WTC11 (cell line): ENCODE data around the gene ZNF780B. TPM values are rescaled to one million over a fixed set of nuclear protein-coding genes. Genes with fewer than 3 reads are reported as not detected.

Experiments used
- ATAC-seq: fragments of 200-7000 bp; cut with Tn5 transposase; 2 replicates; pipeline ENCODE4 v1.10.0; 2021; ENCODE audit warnings: mild to moderate bottlenecking, moderate library complexity
- CTCF ChIA-PET: fragments of 300-600 bp; sonication (Branson Sonifier 250); formaldehyde crosslinking; loops from one replicate; lab custom pipeline; 2021; ENCODE audit warnings: antibody characterized with exemption; lab: Charles Lee
- POLR2A ChIA-PET: fragments of 350-600 bp; sonication (Branson Sonifier 250); formaldehyde crosslinking; loops from one replicate; lab custom pipeline; 2021; ENCODE audit warnings: antibody characterized with exemption; lab: Charles Lee
- DNase-seq: peaks from one replicate; pipeline ENCODE4 v3.0.0; 2021; ENCODE audit warnings: low spot score
- H3K27ac Mint-ChIP-seq: 2 replicates; pipeline ENCODE4 v1.8.0; 2021; ENCODE audit warnings: mixed read lengths
- H3K27me3 Mint-ChIP-seq: 2 replicates; pipeline ENCODE4 v1.8.0; 2021; ENCODE audit warnings: low read depth, mild to moderate bottlenecking, moderate library complexity, mixed read lengths
- H3K36me3 Mint-ChIP-seq: 2 replicates; pipeline ENCODE4 v1.8.0; 2021; ENCODE audit warnings: mixed read lengths
- H3K4me1 Mint-ChIP-seq: 2 replicates; pipeline ENCODE4 v1.8.0; 2022; ENCODE audit warnings: mixed read lengths
- H3K4me3 Mint-ChIP-seq: 2 replicates; pipeline ENCODE4 v1.8.0; 2021; ENCODE audit warnings: mild to moderate bottlenecking, moderate library complexity, mixed read lengths
- H3K9me3 Mint-ChIP-seq: 2 replicates; pipeline ENCODE4 v1.8.0; 2021; ENCODE audit warnings: mixed read lengths
- ARID4B ChIP-seq: sonication (generic); formaldehyde crosslinking; IDR thresholded peaks from 2 replicates; pipeline ENCODE4 v1.8.0; 2023; ENCODE audit warnings: missing genetic modification reagents, mild to moderate bottlenecking, borderline replicate concordance
- NFE2L1 ChIP-seq: sonication (generic); formaldehyde crosslinking; IDR thresholded peaks from 2 replicates; pipeline ENCODE4 v1.8.1; 2023; ENCODE audit warnings: missing genetic modification reagents
- NFYB ChIP-seq: sonication (generic); formaldehyde crosslinking; conservative IDR thresholded peaks from 2 replicates; pipeline ENCODE4 v1.8.0; 2022; ENCODE audit warnings: low read depth, missing genetic modification reagents
- STAT6 ChIP-seq: sonication (generic); formaldehyde crosslinking; conservative IDR thresholded peaks from 2 replicates; pipeline ENCODE4 v1.8.1; 2023; ENCODE audit warnings: mild to moderate bottlenecking, low read depth, missing genetic modification reagents, moderate library complexity
- TP53 ChIP-seq: sonication (generic); formaldehyde crosslinking; IDR thresholded peaks from 2 replicates; pipeline ENCODE4 v1.8.1; 2023; ENCODE audit warnings: mild to moderate bottlenecking, missing genetic modification reagents
- ZMAT4 ChIP-seq: fragments of 250-450 bp; sonication (Bioruptor Pico); IDR thresholded peaks from 2 replicates; pipeline ENCODE4 v1.9.0; 2021; ENCODE audit warnings: mild to moderate bottlenecking
- ZNF138 ChIP-seq: sonication (generic); formaldehyde crosslinking; conservative IDR thresholded peaks from 2 replicates; pipeline ENCODE4 v1.8.1; 2022; ENCODE audit warnings: mild to moderate bottlenecking, moderate library complexity, missing genetic modification reagents
- ZNF317 ChIP-seq: sonication (generic); formaldehyde crosslinking; IDR thresholded peaks from 2 replicates; pipeline ENCODE4 v1.8.1; 2023; ENCODE audit warnings: low read depth, mild to moderate bottlenecking, moderate library complexity, missing genetic modification reagents, borderline replicate concordance
- ZNF396 ChIP-seq: fragments of 250-450 bp; sonication (Bioruptor Pico); IDR thresholded peaks from 2 replicates; pipeline ENCODE4 v1.8.0; 2021; ENCODE audit warnings: mild to moderate bottlenecking, moderate library complexity, borderline replicate concordance
- total RNA-seq: library from RNA; stranded (reverse); gene quantifications from 3 replicates; pipeline ENCODE4 v1.2.3, GENCODE V29; 2021
- TF ChIP-seq, protein P1 (sequence below): sonication (generic); formaldehyde crosslinking; IDR thresholded peaks from 2 replicates; pipeline ENCODE4 v1.8.1; 2023; ENCODE audit warnings: mild to moderate bottlenecking, missing genetic modification reagents, borderline replicate concordance
- TF ChIP-seq, protein P2 (sequence below): sonication (generic); formaldehyde crosslinking; IDR thresholded peaks from 2 replicates; pipeline ENCODE4 v1.8.0; 2023; ENCODE audit warnings: mild to moderate bottlenecking, missing genetic modification reagents
- TF ChIP-seq, protein P3 (sequence below): fragments of 250-450 bp; sonication (Bioruptor Pico); conservative IDR thresholded peaks from 2 replicates; pipeline ENCODE4 v1.9.0; 2021; ENCODE audit warnings: mild to moderate bottlenecking
- TF ChIP-seq, protein P4 (sequence below): sonication (generic); formaldehyde crosslinking; IDR thresholded peaks from 2 replicates; pipeline ENCODE4 v1.8.1; 2023; ENCODE audit warnings: mild to moderate bottlenecking, missing genetic modification reagents, moderate library complexity
- TF ChIP-seq, protein P5 (sequence below): fragments of 200-600 bp; IDR thresholded peaks from 2 replicates; pipeline ENCODE4 v1.8.0; 2022; ENCODE audit warnings: antibody characterized with exemption

ZNF780B gene
- total RNA-seq, 1 experiment from 2014 or later, result 22.9 TPM

- TF ChIP-seq, protein P1, sequence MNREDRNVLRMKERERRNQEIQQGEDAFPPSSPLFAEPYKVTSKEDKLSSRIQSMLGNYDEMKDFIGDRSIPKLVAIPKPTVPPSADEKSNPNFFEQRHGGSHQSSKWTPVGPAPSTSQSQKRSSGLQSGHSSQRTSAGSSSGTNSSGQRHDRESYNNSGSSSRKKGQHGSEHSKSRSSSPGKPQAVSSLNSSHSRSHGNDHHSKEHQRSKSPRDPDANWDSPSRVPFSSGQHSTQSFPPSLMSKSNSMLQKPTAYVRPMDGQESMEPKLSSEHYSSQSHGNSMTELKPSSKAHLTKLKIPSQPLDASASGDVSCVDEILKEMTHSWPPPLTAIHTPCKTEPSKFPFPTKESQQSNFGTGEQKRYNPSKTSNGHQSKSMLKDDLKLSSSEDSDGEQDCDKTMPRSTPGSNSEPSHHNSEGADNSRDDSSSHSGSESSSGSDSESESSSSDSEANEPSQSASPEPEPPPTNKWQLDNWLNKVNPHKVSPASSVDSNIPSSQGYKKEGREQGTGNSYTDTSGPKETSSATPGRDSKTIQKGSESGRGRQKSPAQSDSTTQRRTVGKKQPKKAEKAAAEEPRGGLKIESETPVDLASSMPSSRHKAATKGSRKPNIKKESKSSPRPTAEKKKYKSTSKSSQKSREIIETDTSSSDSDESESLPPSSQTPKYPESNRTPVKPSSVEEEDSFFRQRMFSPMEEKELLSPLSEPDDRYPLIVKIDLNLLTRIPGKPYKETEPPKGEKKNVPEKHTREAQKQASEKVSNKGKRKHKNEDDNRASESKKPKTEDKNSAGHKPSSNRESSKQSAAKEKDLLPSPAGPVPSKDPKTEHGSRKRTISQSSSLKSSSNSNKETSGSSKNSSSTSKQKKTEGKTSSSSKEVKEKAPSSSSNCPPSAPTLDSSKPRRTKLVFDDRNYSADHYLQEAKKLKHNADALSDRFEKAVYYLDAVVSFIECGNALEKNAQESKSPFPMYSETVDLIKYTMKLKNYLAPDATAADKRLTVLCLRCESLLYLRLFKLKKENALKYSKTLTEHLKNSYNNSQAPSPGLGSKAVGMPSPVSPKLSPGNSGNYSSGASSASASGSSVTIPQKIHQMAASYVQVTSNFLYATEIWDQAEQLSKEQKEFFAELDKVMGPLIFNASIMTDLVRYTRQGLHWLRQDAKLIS, result no peak
- TF ChIP-seq, all 79 proteins: peak for 0
- Mint-ChIP-seq H3K27ac (no peak overlapping the region), H3K36me3 (peaks cover 9% of the 10 kb centered on the region), H3K4me3 (no peak overlapping the region), H3K9me3 (peaks cover 51% of the 10 kb centered on the region), H3K27me3 (peaks cover 27% of the 10 kb centered on the region), H3K4me1 (peaks cover 8% of the 10 kb centered on the region)
- DNase-seq (no peak), ATAC-seq (no peak)
- ChIA-PET CTCF (no interaction called here), POLR2A (no interaction called here)
These were observed 3.6 kb upstream of the ZNF780B start for GRCh38 chr19:40059624-40060023.

GRCh38 chr19:40057166-40057565, 1.1 kb upstream of the ZNF780B start:
- Mint-ChIP-seq H3K27me3 (peaks cover 27% of the 10 kb centered on the region), H3K4me1 (peaks cover 12% of the 10 kb centered on the region), H3K27ac (no peak overlapping the region), H3K36me3 (peaks cover 9% of the 10 kb centered on the region), H3K9me3 (peaks cover 34% of the 10 kb centered on the region), H3K4me3 (peak overlapping the region; percentile 98)
- ATAC-seq (no peak), DNase-seq (no peak)
- ChIA-PET POLR2A (no interaction called here), CTCF (no interaction called here)
- TF ChIP-seq STAT6 (CRISPR knock-in tag) (no peak), ZNF138 (no peak), ZNF317 (CRISPR knock-in tag) (no peak), NFYB (CRISPR knock-in tag) (no peak), ZNF396 (no peak), ARID4B (no peak), TP53 (CRISPR knock-in tag) (no peak), ZMAT4 (CRISPR knock-in tag) (no peak), NFE2L1 (CRISPR knock-in tag) (no peak)
- TF ChIP-seq, protein P2, sequence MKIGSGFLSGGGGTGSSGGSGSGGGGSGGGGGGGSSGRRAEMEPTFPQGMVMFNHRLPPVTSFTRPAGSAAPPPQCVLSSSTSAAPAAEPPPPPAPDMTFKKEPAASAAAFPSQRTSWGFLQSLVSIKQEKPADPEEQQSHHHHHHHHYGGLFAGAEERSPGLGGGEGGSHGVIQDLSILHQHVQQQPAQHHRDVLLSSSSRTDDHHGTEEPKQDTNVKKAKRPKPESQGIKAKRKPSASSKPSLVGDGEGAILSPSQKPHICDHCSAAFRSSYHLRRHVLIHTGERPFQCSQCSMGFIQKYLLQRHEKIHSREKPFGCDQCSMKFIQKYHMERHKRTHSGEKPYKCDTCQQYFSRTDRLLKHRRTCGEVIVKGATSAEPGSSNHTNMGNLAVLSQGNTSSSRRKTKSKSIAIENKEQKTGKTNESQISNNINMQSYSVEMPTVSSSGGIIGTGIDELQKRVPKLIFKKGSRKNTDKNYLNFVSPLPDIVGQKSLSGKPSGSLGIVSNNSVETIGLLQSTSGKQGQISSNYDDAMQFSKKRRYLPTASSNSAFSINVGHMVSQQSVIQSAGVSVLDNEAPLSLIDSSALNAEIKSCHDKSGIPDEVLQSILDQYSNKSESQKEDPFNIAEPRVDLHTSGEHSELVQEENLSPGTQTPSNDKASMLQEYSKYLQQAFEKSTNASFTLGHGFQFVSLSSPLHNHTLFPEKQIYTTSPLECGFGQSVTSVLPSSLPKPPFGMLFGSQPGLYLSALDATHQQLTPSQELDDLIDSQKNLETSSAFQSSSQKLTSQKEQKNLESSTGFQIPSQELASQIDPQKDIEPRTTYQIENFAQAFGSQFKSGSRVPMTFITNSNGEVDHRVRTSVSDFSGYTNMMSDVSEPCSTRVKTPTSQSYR (CRISPR knock-in tag), result no peak
- TF ChIP-seq, protein P3, sequence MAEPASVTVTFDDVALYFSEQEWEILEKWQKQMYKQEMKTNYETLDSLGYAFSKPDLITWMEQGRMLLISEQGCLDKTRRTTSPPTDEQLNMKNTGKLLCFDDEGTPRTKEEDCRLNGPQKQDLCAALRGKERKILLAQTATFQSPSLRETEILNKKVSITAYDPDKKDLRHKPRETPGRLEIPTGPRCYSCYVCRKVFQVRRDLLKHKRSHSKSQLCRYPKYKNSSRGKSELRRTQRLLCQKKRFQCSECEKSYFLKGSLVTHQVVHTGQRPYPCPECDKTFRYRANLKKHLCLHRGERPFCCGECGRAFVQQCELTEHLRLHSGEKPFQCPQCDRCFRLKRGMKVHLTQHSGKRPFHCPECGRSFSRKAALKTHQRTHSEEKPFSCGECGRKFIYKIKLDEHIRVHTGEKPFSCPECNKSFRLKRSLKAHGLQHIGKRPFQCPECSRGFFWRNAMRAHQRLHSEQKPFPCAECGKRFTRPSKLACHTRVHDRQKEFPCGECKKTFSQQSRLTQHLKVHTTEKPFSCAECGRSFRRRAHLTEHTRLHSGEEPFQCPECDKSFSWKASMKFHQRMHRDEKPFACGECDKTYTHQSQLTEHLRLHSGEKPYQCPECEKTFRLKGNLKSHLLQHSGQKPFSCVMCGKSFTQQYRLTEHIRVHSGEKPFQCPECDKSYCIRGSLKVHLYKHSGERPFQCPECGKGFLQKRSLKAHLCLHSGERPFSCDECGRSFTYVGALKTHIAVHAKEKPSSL (CRISPR knock-in tag), result no peak
- TF ChIP-seq, protein P4, sequence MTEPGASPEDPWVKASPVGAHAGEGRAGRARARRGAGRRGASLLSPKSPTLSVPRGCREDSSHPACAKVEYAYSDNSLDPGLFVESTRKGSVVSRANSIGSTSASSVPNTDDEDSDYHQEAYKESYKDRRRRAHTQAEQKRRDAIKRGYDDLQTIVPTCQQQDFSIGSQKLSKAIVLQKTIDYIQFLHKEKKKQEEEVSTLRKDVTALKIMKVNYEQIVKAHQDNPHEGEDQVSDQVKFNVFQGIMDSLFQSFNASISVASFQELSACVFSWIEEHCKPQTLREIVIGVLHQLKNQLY, result no peak
- TF ChIP-seq, protein P5, sequence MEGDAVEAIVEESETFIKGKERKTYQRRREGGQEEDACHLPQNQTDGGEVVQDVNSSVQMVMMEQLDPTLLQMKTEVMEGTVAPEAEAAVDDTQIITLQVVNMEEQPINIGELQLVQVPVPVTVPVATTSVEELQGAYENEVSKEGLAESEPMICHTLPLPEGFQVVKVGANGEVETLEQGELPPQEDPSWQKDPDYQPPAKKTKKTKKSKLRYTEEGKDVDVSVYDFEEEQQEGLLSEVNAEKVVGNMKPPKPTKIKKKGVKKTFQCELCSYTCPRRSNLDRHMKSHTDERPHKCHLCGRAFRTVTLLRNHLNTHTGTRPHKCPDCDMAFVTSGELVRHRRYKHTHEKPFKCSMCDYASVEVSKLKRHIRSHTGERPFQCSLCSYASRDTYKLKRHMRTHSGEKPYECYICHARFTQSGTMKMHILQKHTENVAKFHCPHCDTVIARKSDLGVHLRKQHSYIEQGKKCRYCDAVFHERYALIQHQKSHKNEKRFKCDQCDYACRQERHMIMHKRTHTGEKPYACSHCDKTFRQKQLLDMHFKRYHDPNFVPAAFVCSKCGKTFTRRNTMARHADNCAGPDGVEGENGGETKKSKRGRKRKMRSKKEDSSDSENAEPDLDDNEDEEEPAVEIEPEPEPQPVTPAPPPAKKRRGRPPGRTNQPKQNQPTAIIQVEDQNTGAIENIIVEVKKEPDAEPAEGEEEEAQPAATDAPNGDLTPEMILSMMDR, result no peak
